ENCODE measurements around the gene ZFYVE21.

Gene ZFYVE21

DNA sequence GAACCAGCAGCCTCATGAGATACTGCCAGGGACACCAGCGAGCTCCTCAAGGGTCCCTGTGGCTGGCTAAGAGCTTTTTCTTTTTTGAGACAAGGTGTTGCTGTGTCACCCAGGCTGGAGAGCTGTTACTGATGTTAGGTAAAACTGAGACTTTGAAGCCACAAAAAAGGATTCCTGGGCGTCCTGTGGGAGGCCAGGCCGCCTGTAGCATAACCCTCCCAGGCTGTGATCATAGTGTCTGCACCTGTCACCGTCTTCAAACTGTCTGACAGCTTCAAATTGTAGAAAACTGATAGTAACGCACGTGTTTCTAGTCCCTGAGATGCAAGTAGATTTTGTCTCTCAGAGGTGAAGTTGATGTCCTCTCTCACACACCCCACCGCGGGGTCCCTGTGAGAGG lies 4.1 kb downstream of the ZFYVE21 start:
- H3K27ac Mint-ChIP-seq: no peak overlapping the region
- H3K9me3 Mint-ChIP-seq: no peaks in the 10 kb centered on the region
- H3K4me1 Mint-ChIP-seq (ENCODE audit: low read depth): peaks cover 42% of the 10 kb centered on the region
- H3K4me3 Mint-ChIP-seq: no peak overlapping the region
- H3K36me3 Mint-ChIP-seq (ENCODE audit: low read depth): no peaks in the 10 kb centered on the region
- no peaks in the 10 kb centered on the region for H3K27me3 Mint-ChIP-seq

DNA sequence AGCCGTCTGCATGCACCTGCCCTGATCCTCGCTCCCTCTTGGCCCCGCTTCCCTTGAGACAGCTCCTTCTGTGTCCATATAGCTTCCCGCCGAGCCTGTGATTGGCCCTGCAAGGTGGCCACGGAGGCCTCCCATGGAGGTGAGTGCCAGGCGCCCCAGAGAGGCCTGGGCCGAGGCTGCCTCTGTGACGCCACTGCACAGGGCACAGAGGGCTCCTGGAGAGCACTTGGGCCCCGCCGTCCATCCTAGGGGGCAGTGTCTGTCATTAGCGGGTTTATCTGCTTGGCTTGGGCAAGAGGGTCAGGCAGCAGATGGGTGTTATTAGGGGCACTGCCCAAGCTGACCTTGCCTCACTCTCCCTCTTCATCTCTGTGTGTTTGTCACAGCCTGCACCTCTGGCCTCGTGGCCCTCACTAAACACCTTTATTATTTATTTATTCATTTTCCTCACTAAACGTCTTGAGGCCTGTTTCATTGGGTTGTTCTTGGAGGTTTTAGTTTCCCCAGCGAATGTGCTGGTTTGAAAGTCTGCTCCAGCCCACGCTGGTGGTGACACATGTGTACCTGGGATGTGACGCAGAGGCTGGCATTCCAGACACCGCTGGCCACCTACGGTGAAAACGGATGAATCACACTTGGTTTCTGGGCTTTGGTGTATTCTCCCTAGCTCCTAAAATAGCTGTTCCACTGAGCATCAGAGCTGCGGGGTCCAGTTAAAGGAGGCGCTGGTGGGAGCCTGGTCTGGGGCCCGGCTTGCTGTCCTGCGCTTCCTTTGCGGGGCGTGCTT lies 5.9 kb downstream of the ZFYVE21 start:
- H3K36me3 Mint-ChIP-seq (ENCODE audit: low read depth): no peaks in the 10 kb centered on the region
- H3K4me3 Mint-ChIP-seq: no peak overlapping the region
- no peak overlapping the region for H3K27ac Mint-ChIP-seq
- no peaks in the 10 kb centered on the region for H3K27me3 Mint-ChIP-seq
- H3K4me1 Mint-ChIP-seq (ENCODE audit: low read depth): peaks cover 39% of the 10 kb centered on the region
- no peaks in the 10 kb centered on the region for H3K9me3 Mint-ChIP-seq

DNA sequence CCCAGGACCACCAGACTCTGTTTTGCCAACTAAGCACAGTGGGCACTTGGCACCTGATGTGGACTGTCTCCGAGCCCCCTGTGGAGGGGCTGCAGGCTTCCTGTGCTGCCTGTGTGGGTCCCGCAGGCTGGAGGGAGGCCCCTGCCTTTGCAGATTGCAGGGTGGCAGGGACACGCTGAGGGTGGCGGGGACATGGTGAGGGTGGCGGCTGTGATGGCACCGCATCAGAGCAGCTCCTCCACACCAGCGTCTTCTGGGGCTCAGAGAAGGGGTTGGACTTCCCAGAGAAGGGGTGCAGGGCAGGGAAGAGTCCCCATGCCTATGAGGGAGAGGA lies 8.1 kb downstream of the ZFYVE21 start:
- Mint-ChIP-seq H3K36me3 (ENCODE audit: low read depth) (no peaks in the 10 kb centered on the region), H3K27me3 (no peaks in the 10 kb centered on the region), H3K27ac (no peak overlapping the region), H3K4me1 (ENCODE audit: low read depth) (peaks cover 23% of the 10 kb centered on the region), H3K9me3 (no peaks in the 10 kb centered on the region), H3K4me3 (no peak overlapping the region)

DNA sequence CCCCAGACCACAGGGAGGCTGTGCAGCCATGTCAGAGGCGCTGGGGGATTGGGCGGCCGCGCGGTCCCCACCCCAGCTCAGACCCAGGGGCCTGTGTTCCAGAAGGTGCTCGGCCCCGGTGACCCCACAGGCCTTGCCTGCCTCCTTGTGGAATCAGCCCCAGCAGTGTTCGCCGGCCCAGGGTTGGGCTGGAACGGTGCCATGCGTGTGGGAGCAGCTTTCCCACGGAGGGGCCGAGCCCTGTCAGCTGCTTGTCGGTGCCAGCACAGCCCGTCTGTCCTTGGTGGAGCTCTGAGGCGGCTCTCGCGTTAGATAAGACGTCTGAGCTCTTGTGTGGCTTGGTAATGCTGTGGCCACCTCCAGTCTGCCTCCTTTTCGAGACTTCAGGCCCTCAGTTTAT lies 8.5 kb downstream of the ZFYVE21 start:
- H3K4me3 Mint-ChIP-seq: no peak overlapping the region
- no peaks in the 10 kb centered on the region for H3K9me3 Mint-ChIP-seq
- no peaks in the 10 kb centered on the region for H3K36me3 Mint-ChIP-seq (ENCODE audit: low read depth)
- no peak overlapping the region for H3K27ac Mint-ChIP-seq
- H3K27me3 Mint-ChIP-seq: no peaks in the 10 kb centered on the region
- peaks cover 20% of the 10 kb centered on the region for H3K4me1 Mint-ChIP-seq (ENCODE audit: low read depth)

DNA sequence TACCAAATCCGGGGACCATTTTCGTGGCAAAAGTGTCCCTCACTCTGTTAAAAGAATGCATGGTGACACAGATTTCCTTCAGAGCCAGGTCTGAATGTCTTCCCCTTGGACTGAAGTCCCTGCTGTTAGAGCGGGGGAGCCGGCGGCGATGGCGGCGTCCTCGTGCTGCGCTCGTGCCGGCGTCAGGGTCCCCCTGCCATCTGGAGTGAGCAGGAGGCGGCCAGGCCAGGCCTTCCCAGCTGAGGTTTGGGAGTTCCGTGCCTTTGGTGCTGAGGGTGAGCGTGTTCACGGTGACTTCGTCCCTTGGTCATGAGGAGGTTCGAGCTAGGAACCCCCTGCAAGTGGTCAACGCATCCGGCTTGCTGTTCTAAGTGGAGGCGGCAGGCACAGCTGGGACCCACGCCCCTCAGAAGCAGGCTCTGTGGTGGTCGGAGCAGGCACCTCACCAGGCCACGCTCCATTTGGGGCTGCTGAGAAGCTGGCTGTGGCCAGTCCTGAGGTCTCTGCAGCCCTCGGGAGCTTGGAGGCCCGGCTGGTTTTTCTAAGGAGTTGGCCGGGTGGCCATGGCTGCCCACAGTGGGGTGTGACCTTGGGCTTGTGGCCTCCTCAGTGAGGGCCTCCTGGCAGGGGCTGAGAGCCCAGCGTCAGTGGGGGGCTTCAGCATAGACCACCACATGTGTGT lies 9.5 kb downstream of the ZFYVE21 start:
- no peak overlapping the region for H3K4me3 Mint-ChIP-seq
- no peaks in the 10 kb centered on the region for H3K36me3 Mint-ChIP-seq (ENCODE audit: low read depth)
- H3K27me3 Mint-ChIP-seq: no peaks in the 10 kb centered on the region
- no peaks in the 10 kb centered on the region for H3K9me3 Mint-ChIP-seq
- H3K4me1 Mint-ChIP-seq (ENCODE audit: low read depth): peaks cover 10% of the 10 kb centered on the region
- H3K27ac Mint-ChIP-seq: no peak overlapping the region

DNA sequence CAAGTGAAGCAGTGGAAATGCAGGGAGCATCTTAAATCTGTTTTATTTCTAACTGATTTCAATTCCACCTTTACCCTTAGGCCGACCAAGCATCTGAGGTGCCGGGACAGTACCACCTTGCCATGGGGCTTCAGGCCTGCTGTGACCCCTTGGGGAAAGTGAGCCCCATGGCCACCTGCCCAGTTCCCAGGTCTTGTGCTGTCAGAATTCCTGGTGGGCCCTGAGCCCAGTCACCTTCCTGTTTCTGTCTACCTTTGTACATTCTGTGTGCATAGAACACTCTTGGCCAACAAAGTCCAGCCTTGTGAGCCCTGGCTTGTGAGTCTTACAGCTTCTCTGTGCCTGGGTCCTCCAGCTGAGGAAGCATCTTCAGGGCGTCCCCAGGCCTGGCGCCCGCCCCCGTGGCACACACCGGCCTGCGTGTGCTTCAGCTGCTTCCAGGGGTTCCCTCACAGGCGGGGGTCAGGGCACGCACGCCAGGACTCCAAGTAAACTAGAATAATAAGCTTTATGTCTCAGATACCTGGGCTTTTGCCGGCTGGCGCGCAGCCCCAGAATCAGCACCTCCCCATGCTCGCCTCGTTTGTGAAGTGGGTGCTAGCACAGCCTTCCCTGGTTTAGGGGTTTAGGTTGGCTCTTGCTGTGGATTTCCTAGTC lies 10.3 kb downstream of the ZFYVE21 start:
- no peaks in the 10 kb centered on the region for H3K9me3 Mint-ChIP-seq
- H3K4me1 Mint-ChIP-seq (ENCODE audit: low read depth): peaks cover 8% of the 10 kb centered on the region
- H3K4me3 Mint-ChIP-seq: no peak overlapping the region
- H3K27me3 Mint-ChIP-seq: no peaks in the 10 kb centered on the region
- H3K27ac Mint-ChIP-seq: no peak overlapping the region
- no peaks in the 10 kb centered on the region for H3K36me3 Mint-ChIP-seq (ENCODE audit: low read depth)

DNA sequence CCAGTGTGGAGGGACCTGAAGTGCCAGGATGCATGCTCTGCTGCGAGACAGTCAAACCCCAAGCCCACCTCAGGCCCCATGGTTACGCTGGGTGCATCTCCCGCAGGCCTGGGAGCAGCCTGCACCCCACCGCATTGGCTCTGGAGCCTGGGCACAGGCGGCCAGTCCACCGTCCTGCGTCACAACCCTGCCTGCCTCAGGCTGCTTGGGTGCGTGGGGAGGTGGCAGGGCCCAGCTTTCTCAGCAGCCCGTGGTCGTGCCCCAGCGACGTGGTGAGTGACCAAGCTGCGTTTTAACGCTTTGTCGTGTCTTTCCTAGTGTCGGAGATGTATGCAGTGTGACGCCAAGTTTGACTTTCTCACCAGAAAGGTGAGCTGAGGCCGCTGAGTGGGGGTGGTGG lies 10.9 kb downstream of the ZFYVE21 start:
- Mint-ChIP-seq H3K4me1 (ENCODE audit: low read depth) (peaks cover 5% of the 10 kb centered on the region), H3K27ac (no peak overlapping the region), H3K27me3 (no peaks in the 10 kb centered on the region), H3K4me3 (no peak overlapping the region), H3K9me3 (no peaks in the 10 kb centered on the region), H3K36me3 (ENCODE audit: low read depth) (no peaks in the 10 kb centered on the region)

DNA sequence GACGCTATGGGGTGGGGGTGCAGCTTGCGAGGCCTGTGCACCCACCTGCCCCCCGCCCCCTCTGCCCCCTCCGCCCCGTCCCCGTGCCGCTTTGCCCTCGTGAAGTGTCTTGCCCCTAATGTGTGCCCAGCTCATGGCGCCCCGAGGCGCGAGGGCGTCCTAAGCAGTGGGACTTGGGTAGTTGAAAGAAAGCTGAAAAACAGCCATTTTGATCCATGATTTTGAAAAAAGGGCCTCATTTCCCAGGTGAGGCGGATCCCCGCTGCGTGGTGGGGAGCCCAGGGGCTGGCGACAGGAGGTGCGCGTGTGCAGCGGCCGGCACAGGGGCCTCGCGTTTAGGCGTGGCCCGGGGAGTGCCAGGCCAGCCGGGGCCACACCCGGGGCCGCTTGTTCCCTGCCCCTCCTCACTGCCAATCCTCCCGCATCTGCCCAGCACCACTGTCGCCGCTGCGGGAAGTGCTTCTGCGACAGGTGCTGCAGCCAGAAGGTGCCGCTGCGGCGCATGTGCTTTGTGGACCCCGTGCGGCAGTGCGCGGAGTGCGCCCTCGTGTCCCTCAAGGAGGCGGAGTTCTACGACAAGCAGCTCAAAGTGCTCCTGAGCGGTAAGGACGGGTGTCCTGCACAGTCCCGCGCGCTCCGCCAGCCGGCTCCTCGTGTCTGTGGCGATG lies 11.8 kb downstream of the ZFYVE21 start:
- no peaks in the 10 kb centered on the region for H3K9me3 Mint-ChIP-seq
- H3K4me3 Mint-ChIP-seq: no peak overlapping the region
- no peaks in the 10 kb centered on the region for H3K27me3 Mint-ChIP-seq
- H3K36me3 Mint-ChIP-seq (ENCODE audit: low read depth): no peaks in the 10 kb centered on the region
- no peaks in the 10 kb centered on the region for H3K4me1 Mint-ChIP-seq (ENCODE audit: low read depth)
- no peak overlapping the region for H3K27ac Mint-ChIP-seq

DNA sequence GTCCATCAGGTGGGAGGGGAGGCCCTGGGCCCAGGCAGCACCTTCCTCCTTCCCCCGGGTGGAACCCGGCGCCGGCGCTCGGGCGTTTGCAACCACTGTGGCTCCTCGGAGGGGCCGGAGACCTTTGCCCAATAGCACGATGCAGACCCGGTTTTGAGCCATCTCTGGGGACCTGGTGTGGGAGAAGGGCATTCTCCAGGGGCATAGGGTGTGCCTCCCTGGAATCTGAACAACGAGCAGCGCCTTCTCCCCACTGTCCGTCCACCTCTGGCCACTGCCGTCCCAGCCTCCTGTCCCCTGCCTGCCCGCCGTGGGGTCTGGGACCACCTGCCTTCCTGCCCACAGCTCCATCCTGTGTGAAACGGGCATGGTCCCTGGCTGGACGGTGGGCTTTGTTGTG lies 12.5 kb downstream of the ZFYVE21 start:
- H3K9me3 Mint-ChIP-seq: no peaks in the 10 kb centered on the region
- no peak overlapping the region for H3K4me3 Mint-ChIP-seq
- H3K27ac Mint-ChIP-seq: no peak overlapping the region
- no peaks in the 10 kb centered on the region for H3K4me1 Mint-ChIP-seq (ENCODE audit: low read depth)
- H3K36me3 Mint-ChIP-seq (ENCODE audit: low read depth): peaks cover 4% of the 10 kb centered on the region
- H3K27me3 Mint-ChIP-seq: no peaks in the 10 kb centered on the region

DNA sequence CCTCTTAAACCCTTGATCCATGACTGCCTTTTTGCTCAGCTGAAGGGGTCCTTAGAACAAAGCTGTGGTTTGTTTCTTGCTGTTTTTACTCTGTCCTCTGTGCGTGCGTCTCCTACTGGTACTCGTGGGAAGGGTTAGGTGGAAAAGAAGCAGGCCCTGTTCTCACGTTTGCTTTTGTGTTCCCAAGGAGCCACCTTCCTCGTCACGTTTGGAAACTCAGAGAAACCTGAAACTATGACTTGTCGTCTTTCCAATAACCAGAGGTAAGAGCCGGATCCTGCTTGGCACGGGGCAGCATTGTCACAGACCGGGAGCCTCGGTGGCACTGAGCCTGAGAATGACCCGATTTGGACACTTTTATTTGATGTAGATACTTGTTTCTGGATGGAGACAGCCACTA lies 13.1 kb downstream of the ZFYVE21 start:
- no peaks in the 10 kb centered on the region for H3K9me3 Mint-ChIP-seq
- H3K36me3 Mint-ChIP-seq (ENCODE audit: low read depth): peaks cover 4% of the 10 kb centered on the region
- no peak overlapping the region for H3K27ac Mint-ChIP-seq
- H3K4me3 Mint-ChIP-seq: no peak overlapping the region
- no peaks in the 10 kb centered on the region for H3K4me1 Mint-ChIP-seq (ENCODE audit: low read depth)
- H3K27me3 Mint-ChIP-seq: no peaks in the 10 kb centered on the region

DNA sequence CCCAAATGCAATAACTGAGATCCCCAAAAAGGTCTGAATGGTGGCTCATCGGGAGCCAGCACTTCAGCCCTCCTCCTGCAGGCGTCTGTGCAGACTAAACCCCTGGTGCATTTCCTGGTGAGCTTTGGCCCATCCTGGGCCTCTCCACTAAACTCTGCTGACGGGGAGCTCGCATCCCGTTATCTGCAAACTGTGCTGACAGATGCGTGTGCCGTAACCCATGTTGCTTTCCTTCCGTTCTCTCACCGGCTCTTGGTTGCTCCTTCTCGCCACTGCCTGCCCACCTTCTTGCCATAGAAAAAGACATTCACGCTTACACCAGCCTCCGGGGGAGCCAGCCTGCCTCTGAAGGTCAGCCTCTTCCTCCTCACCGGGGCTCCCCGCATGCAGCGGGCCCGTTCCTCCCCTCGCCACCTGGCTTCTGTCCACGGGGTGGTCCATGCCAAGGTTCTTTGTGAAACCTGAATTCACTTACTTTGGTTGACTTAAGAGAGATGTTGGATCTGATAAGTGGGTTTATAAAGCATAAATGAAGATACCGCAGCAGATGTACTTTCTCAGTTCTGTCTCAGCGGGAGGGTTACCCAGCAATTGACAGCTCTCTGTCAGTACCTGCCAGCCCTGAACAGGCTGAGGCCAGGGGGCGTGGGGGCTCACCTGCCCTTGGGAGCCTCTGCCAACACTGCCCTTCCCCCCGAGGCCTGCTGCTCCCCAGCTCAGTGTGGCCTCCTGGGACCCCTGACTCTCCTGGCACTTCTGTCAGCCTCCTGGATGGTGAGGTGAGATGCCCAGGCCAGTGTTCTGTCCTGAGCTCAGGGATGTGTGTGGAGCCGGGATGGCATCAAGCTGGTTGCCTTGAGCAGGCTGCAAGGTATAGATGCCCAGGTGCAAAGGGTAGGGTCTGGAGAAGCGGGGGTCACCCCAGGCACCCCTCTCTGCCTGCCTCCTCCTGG lies 14.2 kb downstream of the ZFYVE21 start:
- Mint-ChIP-seq H3K4me1 (ENCODE audit: low read depth) (no peaks in the 10 kb centered on the region), H3K4me3 (no peak overlapping the region), H3K36me3 (ENCODE audit: low read depth) (peaks cover 4% of the 10 kb centered on the region), H3K27ac (no peak overlapping the region), H3K9me3 (no peaks in the 10 kb centered on the region), H3K27me3 (no peaks in the 10 kb centered on the region)

DNA sequence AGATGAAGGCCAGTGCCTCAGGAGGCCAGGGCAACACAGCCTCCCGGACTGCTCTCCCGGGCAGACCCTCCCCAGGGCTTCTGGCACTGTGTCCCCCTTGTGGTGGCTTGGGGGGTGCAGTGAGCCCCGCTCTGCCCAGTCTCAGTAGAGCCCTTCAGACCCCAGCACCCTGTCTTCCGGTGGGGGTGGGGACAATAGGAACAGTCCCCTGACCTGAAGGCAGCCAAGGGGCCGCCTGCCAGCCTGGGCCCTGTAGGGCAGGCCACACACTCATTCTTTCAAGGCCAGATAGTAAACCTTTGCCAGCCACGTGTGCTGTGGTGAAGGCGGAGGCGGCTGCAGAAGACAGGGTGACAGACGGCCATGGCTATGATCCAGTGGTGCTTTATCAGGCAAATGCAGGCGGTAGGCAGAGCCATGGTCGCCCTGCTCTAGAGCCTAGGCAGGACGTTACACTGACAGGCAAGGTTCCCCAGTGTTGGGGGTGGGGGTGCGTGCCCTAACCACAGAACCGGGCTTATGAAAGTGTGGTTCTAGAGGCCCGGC lies 15.0 kb downstream of the ZFYVE21 start:
- Mint-ChIP-seq H3K36me3 (ENCODE audit: low read depth) (peaks cover 4% of the 10 kb centered on the region), H3K4me1 (ENCODE audit: low read depth) (no peaks in the 10 kb centered on the region), H3K4me3 (no peak overlapping the region), H3K27ac (no peak overlapping the region), H3K9me3 (no peaks in the 10 kb centered on the region), H3K27me3 (no peaks in the 10 kb centered on the region)

DNA sequence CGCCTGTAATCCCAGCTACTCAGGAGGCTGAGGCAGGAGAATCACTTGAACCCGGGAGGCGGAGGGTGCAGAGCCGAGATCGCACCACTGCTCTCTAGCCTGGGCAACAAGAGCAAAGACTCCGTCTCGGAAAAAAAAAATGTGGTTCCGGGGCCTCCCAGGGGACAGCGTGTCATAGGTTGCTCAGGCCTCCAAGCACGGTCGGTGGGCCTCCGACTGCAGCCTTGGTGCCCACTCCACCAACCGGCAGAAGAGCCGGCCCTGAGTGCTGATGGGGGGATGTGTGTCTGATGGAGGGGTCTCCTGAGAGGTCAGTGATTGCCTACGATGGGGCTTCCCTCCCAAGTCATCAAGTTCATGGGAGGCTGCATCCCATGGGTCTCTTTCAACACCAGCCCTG lies 15.9 kb downstream of the ZFYVE21 start:
- H3K4me1 Mint-ChIP-seq (ENCODE audit: low read depth): no peaks in the 10 kb centered on the region
- H3K9me3 Mint-ChIP-seq: no peaks in the 10 kb centered on the region
- H3K4me3 Mint-ChIP-seq: no peak overlapping the region
- no peak overlapping the region for H3K27ac Mint-ChIP-seq
- H3K36me3 Mint-ChIP-seq (ENCODE audit: low read depth): peaks cover 4% of the 10 kb centered on the region
- H3K27me3 Mint-ChIP-seq: no peaks in the 10 kb centered on the region
